VCaP (cell line): ENCODE results near the gene C12orf57.

Experiments
- H3K27ac ChIP-seq: fragments of 450-650 bp; 2 replicates; pipeline ENCODE4 v1.5.1; 2017
- CTCF ChIP-seq: fragments of 450-650 bp; conservative IDR thresholded peaks from 2 replicates; pipeline ENCODE4 v1.5.1; 2017; ENCODE audit warnings: mild to moderate bottlenecking, moderate library complexity

Gene C12orf57

GRCh38 chr12:6921996-6922946 lies 21.6 kb upstream of the C12orf57 start:
- no peak for TF ChIP-seq CTCF
- H3K27ac ChIP-seq, result no peak overlapping the region

GRCh38 chr12:6923003-6923732 lies 20.7 kb upstream of the C12orf57 start:
- TF ChIP-seq CTCF, result no peak
- peak overlapping the region; percentile 96; the same call in 1 of the 2 replicates for H3K27ac ChIP-seq

- H3K27ac ChIP-seq, result peak overlapping the region; percentile 96
- TF ChIP-seq CTCF, result no peak
Measured at GRCh38 chr12:6923851-6924250, 20.0 kb upstream of the C12orf57 start.

DNA sequence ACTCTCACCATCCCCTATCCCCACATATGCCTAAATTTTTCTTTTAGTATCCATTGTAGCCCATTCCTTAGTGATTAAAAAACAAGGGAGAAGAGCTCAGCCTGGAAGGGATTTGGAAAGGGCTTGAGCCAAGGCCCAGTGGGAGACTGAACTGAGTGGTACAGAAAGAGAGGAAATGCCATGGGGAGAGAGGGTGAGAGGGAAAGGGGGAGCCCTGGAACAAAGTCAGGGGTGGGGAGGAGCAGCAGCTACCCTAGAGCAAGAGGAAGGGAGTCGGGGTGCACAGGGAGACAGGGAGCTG lies 18.6 kb upstream of the C12orf57 start:
- TF ChIP-seq CTCF, result no peak
- peak overlapping the region; percentile 96 for H3K27ac ChIP-seq

DNA sequence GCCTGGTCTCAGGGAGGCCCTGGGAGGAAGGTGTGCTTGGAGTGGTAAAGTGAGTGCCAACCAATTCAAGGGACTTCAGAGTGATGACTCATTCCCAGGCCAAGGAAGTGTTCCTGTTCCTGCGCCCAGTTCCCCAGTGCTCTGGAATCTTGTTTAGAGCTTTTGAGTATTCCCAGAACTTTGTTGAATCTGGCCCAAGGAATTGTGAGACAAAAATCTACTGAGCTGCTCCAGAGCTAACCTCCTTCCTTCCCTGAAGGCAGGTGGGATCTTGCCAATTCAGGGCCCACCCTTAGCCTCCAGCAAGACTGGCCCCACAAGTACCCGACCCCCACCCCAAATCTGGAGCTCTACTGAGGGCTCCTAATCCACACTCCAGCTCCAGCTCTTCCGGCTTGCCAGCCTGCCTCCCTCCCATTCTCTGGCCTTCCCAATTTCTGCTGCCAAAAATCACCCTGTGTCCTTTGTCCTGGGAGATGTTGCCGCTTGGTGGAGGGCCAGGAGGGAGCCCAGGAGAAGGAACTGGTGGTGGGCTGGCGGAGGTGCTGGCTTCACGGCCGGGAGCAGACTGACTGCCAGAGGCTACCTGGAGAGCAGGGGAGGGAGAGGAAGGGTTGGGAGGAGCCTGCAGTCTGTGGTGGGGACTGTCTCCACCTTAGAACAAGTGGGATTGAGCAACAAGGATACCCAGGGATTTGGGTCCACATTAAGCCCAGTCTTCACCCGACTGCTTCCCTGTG lies 18.1 kb upstream of the C12orf57 start:
- peak overlapping the region; percentile 96 for H3K27ac ChIP-seq
- TF ChIP-seq CTCF, result 0 out of 2 replicates have a peak, but pooled peaks have one; percentile 10

DNA sequence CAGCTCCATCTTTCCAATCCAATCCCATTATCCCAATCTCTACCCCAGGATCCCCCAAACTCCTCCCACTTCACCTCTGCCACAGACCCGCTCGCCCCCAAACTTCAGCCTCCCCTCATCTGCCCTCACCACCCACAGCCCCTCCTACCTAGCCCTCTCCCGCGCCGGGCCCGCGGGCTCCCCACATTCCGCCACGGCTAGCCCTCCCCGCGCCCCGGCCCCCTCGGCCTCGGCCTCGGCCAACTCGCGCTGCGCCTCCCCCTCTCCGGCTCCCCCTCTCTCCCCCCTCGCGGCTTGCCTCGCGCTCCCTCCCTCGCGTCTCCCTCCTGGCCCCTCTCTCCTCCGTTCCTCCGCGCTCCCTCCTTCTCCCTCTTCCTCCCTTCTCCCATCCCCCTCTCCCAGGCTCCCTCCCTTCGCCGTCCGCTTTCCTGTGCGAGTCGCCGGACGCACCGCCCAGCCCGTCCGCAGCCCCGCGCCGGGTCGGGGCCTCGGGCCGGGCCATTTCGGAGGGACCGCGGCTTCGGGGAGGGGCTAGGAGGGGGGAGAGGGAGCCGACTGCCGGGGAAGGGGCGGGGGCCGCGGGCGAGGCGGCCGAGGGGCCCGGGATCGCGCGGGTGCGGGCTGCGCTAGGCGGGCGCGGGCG lies 16.3 kb upstream of the C12orf57 start, which contains the start of gene ATN1:
TSS of gene ATN1 (plus strand) at position 581 of the 643 bp plus-strand sequence. CDS start 6,043 bp downstream, outside the sequence.
- H3K27ac ChIP-seq, result peak within 1 kb of the TSS; percentile 96
- TF ChIP-seq CTCF, result no peak
